GM21786 (cell line): ENCODE results near the gene VWA3B.
A peak's percentile ranks its signal among the peaks of the same experiment; 100 is the strongest.
"Not testable (repeated sequence)": the region's sequence is repeated elsewhere in the genome, so short reads cannot be mapped to it uniquely, and the experiment has no call there.

Source experiments
- ATAC-seq: cut with Tn5 transposase; IDR thresholded peaks from one replicate; pipeline ENCODE4 v1.9.1; 2021; ENCODE audit not compliant: unreplicated experiment

Gene VWA3B, protein sequence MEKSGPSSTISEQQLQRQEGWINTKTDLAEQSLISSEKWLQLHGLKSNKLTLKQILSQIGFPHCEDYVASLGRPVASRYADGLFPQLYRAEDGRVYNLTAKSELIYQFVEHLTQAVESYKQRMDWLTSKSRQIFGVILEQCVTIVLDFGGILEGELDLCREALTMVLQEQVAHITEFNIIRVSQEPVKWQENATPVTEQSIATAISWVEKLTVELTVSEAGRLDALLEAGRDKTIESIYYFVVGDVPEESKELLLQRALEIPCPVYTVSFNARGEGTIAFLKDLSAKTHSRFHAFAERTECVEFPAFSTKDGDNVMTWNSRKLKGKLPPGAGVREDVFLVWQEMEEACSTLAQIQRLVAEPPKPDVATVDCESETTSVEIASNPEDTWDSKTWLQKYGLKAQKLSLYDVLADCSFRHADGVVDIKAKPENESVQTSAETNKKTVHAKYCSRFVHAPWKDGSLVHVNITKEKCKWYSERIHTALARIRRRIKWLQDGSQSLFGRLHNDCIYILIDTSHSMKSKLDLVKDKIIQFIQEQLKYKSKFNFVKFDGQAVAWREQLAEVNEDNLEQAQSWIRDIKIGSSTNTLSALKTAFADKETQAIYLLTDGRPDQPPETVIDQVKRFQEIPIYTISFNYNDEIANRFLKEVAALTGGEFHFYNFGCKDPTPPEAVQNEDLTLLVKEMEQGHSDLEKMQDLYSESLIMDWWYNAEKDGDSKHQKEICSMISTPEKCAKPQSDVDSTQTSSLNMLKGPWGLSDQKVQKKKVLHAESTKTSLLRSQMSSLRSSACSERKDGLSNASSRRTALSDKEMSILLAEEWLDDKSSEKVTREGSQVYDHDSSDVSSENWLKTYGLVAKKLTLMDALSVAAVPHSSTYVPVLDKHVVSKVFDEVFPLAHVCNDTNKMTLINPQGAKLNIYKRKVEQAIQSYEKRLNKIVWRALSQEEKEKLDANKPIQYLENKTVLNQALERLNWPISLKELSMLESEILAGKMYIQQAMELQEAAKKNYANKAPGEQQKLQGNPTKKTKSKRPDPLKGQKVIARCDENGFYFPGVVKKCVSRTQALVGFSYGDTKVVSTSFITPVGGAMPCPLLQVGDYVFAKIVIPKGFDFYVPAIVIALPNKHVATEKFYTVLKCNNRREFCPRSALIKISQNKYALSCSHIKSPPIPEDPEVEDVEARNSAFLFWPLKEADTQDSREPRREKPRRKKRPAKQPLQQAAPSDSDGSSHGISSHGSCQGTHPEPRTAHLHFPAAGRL (N-terminal part only)

DNA sequence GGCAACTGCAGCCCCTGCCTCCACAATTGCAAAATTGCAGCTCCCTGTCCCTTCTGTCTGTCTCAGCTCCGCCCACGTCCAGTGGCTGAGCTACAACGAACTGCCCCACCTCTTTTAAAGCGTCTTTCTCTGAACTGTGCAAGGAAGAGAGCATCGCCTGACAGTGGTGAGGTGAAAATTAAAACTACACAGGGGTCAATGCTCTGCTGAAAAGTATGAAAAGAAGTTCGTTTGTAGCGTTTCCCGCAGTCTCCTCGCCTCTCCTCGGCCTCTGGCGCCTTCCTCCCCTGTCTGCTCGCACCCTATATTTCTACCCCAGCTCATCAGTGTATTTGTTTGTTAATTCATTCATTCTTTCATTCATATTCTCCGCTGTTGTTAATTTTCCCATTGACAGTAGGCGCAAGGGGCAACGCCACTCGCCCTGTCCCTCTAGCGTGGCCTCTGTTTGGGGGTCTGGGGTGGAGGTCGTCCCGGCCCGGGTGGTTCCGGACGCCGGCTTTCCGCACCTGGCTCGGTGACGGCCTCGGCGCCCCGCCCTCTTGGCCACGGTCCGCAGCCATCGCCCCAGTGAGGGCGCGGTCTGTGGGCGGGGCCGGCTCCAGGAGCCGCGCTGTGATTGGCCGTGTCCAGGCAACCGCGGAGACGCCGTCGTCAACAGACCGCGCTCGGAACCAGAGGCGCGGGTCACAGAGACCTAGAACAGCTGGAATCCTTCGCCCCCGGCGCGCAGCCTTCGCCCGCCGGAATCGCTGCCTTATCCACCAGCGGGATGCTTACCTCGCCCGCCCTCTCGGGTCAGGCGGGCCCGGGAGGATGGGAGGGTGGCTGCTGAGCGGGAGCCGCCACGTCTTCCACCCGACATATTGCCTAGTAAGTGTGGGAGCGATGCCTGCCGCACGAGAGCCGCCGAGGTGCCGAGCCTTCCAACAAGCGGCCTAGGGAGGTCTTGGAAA is at the start of gene VWA3B:
VWA3B (plus strand) TSS at position 677 of the 956 bp plus-strand sequence. CDS start 5,926 bp downstream, outside the sequence.
- ATAC-seq, result peak; percentile 71

GRCh38 chr2:98037206-98037605 is 49.8 kb upstream of the VWA3B start:
- no peak for ATAC-seq

- no peak for ATAC-seq
These were observed 49.2 kb upstream of the VWA3B start for GRCh38 chr2:98037666-98038336.

GRCh38 chr2:98039085-98039756 is 47.7 kb upstream of the VWA3B start:
- ATAC-seq, result no peak

DNA sequence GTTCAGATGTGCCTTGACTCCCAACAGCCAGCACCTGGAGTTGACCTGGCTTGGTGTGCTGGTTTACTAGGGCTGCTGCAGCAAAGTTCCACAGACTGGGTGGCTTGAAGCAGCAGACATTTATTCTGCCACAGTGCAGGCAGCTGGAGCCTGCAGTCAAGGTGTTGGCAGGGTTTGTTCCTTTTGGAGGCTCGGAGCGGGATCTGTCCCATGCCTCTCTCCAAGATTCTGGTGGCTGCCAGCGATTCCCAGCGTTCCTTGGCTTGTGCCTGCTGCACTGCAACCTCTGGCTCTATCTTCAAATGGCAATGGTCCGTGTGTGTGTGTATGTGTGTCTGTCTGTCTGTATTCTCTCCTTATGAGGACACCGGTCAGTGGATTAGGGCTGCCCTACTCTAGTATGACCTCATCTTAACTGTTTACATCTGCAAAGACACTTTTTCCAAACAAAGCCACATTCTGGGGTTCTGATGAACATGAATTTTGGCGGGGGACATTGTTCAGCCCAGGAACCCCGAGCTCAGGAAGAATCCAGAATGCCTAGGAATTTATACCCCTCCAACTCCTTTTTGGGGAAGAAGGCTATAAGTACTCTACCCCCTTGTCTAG is 46.5 kb upstream of the VWA3B start:
- ATAC-seq, result no peak

DNA sequence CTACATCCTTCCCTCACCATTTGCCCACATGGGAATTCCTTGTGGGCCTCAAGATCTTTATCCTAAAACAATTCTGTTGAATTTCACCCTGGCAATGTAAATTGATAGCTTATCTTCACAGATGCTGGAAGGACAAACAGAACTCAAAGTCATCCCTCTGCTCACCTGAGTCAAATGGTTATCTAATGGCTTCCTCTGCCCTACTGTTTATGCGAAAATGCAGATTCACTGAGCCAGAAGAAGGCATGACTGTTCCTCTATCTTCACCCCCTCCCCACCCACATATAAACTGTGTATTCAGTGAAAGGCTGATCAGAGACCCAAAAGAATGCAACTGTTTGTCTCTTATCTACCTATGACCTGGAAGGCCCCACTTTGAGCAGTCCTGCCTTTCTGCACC is 43.9 kb upstream of the VWA3B start:
- no peak for ATAC-seq

- ATAC-seq, result not testable (repeated sequence)
These were observed 42.2 kb upstream of the VWA3B start for GRCh38 chr2:98044730-98045129.

- ATAC-seq, result no peak
These were observed 36.9 kb upstream of the VWA3B start for GRCh38 chr2:98050070-98050469.

- no peak for ATAC-seq
These were observed 28.6 kb upstream of the VWA3B start for GRCh38 chr2:98058191-98058975.

DNA sequence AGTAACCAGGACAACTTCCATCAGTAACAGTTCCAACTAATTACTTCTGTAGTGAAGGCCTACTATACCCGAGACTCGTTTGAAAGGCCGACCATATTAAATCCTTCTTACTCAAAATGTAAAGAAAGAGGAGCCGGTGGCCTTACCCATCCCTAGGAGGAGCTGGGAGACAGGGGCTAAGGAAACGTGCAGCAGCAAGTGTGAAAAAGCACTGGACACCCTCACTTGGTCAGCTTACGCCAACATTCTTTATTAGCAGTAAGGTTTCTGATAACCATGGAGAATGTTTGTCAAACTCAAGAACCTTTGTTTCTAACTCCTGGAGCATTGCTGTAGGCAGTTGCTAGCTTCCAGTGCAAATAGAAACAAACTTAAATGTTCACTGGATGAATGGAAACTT is 26.7 kb upstream of the VWA3B start:
- no peak for ATAC-seq

- ATAC-seq, result no peak
These were observed 23.6 kb upstream of the VWA3B start for GRCh38 chr2:98063291-98063854.

DNA sequence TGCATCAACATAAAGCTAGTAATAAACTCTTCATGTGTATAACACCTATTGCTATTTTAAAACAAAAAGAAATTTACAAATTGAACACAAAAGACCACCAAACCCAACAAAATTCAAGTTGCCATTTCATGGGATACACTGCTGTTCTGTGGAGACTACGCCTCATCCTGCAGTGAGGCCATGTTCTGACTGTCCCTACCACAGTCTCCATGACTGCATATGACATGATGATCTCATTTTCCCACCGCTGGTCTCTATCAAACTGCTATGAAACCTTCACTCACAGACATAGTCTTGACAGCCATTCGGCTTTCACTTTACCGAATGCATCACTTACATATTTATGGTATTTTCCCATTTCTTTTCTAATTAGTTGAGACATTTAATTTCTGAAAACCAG is 21.2 kb upstream of the VWA3B start:
- no peak for ATAC-seq

GRCh38 chr2:98067160-98067559 is 19.8 kb upstream of the VWA3B start:
- no peak for ATAC-seq

DNA sequence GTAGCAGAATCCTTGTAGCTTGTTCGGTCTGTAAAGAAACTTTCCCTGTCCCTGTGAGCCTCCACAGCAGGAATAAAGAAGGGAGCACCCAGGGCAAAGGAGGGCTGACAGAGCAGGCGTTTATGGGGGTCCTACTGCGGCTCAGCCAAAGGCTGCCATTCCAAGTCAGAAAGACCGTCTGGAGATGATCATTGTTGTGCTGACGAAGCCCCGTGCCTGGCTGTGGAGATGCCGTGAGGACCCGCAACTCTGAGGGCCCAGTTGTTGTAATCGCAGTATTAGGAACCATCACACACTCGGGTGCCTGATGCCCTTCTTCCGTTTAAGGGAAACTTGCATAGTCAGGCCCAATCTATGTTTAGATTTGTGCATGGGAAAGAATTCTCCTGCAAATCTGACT is 16.9 kb upstream of the VWA3B start:
- ATAC-seq, result no peak

GRCh38 chr2:98072442-98072841 is 14.5 kb upstream of the VWA3B start:
- no peak for ATAC-seq

DNA sequence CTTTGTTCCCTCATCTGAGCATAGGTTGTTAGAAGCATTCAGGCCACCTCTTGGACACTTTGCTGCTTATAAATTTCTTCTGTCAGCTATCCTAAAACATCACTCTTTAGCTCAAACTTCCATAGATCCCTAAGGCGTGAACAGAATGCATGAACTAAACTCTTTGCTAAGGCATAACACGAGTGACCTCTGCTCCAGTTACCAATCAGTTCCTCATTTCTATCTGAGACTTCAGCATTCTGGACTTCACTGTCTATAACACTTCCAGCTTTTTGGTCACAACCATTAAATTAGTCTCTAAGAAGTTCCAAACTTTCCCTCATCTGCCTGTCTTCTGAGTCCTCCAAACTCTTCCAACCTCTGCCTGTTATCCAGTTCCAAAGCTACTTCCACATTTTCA is 8.3 kb upstream of the VWA3B start:
- ATAC-seq, result no peak

DNA sequence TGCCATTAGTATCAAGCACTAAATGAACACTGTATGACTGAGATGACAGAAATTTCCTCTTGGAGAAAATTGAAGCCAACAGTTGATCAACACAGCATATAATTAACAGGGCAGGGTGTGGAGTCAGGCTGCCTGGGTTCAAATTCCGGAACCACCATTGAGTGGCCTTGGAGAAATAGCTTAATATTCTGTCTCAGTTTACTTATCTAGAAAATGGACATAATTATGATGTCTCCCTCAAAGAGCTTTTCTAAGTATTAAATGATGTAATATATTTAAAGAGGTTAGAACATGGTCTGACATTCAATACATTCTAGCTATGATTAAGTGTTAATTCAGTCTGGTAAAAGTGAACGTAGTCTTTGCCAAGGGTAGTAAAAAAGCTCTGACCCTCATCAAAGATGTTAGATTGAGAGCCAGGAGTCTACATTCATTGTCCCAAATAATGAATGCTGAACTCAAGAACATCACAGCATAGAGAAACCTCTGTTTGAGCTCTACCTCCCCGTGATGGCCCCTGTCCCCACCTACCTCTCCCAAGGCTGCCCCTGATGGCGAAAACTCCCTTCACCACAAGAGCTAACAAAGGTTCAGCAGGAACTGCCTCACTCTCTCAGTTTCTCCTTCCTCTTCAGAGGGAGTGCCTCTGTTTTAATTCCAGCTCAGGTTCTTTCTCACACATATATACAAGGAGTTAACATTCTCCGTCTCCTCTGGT is 2.7 kb upstream of the VWA3B start:
- ATAC-seq, result no peak
